ENCODE data around the gene KISS1R.
A peak's percentile ranks its signal among the peaks of the same experiment; 100 is the strongest.

Gene KISS1R

DNA sequence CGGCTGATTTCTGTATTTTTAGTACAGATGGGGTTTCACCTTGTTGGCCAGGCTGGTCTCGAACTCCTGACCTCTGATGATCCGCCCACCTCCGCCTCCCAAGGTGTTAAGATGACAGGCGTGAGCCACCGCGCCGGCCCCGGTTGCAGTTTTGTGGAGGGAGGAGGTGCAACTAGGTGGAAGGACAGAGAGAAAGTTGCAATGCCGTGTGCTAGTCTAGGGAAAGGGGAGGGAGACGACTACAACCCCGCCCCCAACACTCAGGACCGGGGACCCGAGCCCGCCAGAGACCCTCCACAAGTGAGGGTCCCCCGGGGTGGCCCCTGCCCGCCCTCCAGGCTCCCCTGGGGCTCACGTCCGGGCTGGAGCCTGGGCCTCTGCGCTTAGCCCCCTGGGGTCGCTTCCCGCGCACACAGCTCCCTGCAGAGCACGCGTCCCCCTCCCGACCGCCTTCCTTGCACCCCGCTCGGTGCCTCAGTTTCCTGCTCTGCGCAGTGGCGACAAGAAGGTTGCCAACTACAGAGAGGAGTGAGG lies 7.5 kb downstream of the KISS1R start:
- DNase-seq (ENCODE audit: low spot score): peak; percentile 83

DNA sequence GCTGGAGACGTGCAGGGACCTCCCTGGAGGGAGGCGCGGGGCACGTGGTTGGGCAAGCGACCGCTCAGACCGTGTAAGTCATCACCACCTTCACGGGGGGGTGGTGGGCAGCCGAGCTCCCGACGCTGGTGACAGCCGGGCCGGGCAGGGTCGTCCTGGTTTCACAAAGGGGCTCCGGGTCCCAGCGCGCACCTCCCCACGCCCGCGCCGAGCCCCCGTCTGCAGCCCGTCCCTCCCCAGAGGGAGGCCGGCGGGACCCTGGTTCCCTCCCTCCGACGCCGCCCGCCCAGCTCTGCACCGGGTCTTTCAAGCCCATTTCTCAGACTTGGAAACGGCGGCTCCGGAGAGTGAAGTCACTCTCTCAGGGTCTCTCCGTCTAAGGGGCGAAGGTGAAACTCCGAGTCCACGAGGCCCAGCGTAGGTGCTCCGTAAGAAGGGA lies 8.0 kb downstream of the KISS1R start:
- peak; percentile 82 for DNase-seq (ENCODE audit: low spot score)

DNA sequence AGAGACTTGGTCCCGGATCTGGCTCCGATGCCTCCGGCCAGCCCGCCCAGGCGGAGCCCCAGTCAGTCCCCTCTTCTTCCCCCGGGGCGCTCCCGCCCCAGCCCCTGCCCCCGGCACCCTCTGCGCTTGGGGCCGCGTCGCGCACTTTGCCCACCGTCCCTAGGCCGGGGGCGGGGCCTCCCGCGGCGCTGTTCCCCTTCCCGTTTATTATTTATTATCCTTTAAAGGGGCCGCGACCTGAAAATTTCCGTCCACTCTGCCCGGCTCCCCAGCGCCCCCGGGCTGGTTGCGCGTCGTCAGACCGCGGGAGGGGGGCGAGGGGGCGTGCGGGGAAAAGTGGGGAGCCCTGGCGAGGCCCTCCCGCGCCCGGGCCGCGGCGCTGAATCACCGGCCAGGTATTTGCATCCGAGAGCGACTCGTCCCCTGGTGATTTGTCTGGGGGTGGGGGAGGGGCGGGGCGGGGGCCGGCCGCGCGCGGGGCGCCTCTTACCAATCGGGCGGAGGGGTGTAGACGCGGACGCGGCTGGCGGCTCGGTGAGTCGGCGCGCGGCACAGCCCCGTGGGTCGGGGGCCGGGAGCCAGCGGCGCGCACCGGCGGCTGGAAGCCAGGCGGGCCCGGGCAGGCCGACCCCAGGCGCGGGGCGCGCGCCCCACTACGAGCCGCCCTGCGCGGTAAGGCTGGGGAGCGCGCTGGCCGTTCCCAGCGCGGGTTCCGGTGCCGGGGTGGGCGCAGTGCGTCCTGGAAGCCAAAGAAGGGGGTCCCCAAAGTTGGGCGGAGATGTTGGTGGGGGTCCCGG lies 8.6 kb downstream of the KISS1R start, which contains the start of gene ARID3A:
TSS of gene ARID3A (plus strand) at position 510 of the 797 bp plus-strand sequence. CDS start 3,494 bp downstream, outside the sequence.
- peak; percentile 97 for DNase-seq (ENCODE audit: low spot score)

DNA sequence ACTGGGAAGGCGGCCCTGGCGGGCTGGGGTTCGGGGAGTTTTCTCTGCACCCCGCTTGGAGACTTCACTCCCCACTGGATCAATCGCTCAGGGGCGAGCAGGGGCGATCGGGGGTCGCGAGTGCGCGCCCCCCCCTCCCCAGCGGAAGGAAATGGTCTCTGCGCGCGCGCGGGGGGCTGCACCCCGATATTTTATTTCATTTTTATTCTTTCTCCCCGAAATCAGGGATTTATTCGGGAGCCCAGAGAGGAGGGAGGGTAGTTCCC lies 9.1 kb downstream of the KISS1R start:
- no peak for DNase-seq (ENCODE audit: low spot score)

DNA sequence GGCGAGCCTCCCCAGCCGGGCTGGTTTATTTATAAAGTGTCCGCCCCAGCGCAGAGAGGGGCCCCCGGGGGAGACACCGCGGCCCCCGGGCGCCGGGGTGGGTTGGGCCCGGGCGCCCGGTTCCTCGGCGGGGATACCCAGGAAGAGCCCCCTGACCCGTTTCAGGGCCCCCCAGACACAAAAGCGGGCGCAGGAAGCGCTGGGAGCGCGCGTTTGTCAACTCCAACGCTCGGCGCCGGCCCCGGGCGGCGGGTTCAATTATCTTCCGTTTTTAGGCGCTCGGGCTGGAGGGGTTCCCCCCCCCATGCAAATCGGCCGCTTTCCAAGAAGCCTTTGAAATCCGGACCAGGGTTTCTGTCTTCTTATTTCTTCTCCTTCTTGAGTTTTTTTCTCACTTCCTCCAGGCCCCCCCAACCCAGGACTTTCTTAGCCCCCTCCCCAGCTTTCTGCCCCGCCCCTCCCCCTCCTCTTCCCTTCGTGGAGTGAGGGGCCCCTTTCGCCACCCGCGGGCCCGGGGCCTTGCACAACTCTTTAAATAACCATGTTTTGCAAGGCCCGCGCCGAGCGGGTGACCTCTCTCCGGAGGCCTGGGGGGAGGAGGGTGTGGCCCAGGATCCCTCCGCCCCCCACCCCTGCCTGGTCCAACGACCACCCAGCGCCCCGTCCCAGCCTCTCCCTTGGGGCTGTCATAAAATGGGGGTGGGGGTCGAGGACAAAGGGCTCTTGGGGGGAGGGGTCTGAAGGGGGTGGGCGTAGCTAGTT lies 9.6 kb downstream of the KISS1R start:
- peak; percentile 97 for DNase-seq (ENCODE audit: low spot score)

DNA sequence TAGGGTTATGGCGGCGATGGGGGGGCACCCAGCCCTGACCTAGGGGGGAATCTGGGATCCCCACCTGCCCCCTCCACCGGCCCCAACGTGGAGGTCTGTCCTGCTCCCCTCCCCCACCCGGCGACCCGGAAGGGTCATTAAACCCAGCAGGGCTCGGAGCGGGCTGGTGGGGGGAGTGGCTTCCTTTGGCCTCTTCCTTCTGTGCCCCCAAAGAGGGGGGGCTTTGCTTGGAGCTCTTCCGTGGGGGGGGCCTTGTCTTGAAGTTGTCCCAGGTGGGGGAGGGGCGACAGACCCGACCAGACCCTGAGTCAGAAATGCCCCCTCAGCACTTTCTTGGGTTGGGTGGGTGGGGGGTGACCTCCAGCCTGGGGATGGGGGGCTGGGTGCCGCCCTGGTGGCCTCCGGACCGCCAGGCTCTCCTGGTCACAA lies 10.2 kb downstream of the KISS1R start:
- DNase-seq (ENCODE audit: low spot score): peak; percentile 92

DNA sequence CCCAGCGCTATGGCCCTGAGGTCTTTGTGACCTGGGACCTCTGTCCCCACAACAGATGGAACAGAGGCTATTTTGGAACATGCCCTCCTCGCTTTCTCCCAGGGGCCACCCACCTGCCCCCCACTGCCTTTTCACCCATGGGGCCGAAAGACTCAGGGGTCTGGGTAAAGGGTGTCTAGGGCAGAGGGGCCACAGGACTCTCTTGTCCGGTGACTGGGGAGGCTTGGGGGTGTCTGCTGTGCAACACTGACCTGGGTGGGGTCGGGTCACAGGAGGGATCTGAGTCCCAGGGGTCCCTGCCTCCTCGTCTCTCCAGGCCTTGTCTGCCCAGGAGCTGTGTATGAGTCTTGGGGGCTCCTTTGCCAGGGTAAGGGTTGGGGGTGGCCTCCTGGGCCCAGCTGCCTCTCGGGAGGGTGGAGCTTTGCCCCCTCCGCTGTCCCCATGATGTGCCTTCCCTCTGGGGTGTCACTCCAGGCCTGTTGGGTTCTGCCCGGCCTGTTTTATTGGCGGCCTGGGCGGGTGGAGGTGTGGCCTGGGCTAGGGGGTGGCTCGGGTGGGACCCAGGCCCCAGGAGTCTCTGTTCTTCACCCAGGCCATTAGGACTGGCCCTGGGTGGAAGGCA lies 10.8 kb downstream of the KISS1R start:
- peak; percentile 81 for DNase-seq (ENCODE audit: low spot score)

DNA sequence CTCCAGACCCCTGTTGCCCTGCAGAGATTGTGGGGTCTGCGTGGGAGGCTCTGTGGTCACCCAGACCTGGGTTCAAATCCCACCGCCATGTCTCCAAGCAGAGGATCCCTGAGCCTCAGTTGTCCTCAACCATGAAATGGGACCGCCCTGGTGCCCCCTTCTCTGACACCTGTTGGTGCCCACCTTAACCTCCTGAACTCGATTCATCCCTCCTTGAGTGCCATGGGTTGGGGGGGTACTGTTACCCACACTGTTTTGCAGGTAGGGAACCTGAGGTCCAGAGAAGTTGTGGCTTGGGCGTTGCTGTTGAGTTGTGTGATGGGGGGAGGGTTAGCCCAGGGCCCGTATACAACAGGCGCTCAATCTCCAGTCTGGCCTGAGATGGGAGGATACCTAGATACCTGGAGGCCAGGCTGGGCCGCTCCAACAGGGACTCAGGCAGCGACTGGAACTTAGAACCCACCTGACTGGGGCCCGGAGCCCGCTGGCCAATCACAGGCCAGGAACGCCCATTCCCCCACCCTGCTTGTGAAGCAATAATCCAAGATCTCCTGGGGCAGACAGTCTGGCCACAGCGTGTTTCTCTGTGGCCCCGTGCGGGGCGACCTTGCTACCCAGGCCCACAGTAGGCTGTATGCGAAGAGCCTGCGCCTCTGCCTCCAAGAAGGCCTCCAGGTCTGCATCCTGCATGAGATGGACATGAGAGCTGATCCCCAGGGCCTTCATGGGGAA lies 11.5 kb downstream of the KISS1R start:
- DNase-seq (ENCODE audit: low spot score): peak; percentile 93

DNA sequence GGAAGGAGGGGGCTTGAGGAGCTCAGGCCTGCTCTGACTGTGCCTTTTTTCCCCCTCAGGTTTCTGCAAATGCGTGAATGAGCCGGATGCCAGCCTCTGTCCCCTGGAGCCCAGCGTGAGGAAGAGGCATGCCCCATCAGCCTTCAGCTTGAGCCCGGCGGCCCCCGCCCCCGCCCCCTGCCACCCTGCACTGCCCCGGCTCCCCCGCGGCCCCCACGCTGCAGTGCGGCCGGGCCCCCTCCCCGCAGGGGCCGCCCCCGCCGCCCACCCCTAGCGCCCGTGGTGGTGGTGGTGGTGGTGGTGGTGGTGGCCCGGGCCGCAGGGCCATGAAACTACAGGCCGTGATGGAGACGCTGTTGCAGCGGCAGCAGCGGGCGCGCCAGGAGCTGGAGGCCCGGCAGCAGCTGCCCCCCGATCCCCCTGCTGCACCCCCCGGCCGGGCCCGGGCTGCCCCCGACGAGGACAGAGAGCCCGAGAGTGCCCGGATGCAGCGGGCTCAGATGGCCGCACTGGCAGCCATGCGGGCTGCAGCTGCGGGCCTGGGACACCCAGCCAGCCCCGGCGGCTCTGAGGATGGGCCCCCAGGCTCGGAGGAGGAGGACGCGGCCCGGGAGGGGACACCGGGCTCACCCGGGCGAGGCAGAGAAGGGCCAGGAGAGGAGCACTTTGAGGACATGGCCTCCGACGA lies 12.2 kb downstream of the KISS1R start:
- DNase-seq (ENCODE audit: low spot score): no peak

DNA sequence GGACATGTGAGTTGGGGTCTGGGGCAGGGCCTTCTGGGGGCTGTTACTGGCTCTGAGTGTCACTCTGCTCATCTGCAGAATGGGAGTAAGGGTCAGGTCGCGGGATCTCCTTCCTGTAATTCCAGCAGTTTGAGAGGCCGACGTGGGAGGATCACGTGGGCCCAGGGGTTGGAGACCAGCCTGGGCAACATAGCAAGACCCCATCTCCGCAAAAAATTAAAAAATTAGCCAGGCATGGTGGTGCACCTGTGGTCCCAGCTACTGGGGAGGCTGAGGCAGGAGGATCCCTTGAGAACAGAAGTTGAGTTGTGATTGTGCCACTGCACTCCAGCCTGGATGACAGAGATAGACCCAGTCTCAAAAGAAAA lies 12.7 kb downstream of the KISS1R start:
- DNase-seq (ENCODE audit: low spot score): no peak

DNA sequence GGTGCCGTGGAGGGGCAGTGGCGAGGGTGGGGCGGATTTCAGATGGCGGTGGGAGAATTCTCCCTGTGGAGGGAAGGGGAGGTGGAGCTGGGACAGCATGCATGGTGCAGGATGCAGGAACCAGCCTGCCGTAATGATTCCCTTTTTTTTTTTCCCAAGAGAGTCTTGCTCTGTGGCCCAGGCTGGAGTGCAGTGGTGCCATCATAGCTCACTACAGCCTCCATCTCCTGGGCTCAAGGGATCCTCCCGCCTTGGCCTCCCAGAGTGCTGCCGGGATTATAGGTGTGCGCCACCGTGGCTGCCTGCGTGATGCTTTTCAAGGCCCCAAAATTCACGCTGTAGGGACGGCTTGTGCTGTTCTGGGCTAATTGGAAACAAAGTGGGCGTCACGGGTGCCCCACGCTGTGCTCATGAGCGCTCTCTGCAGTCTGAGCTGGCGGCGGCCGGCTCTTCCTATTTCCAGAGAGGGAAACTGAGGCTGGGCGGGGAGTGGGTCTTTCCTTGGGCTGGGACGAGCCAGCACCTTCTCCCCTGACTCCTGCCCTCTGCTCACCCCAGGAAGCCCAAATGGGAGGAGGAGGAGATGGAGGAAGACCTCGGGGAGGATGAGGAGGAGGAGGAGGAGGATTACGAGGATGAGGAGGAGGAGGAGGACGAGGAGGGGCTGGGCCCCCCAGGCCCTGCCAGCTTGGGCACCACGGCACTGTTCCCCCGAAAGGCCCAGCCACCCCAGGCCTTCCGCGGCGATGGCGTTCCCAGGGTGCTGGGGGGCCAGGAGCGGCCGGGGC lies 14.9 kb downstream of the KISS1R start:
- DNase-seq (ENCODE audit: low spot score): no peak

DNA sequence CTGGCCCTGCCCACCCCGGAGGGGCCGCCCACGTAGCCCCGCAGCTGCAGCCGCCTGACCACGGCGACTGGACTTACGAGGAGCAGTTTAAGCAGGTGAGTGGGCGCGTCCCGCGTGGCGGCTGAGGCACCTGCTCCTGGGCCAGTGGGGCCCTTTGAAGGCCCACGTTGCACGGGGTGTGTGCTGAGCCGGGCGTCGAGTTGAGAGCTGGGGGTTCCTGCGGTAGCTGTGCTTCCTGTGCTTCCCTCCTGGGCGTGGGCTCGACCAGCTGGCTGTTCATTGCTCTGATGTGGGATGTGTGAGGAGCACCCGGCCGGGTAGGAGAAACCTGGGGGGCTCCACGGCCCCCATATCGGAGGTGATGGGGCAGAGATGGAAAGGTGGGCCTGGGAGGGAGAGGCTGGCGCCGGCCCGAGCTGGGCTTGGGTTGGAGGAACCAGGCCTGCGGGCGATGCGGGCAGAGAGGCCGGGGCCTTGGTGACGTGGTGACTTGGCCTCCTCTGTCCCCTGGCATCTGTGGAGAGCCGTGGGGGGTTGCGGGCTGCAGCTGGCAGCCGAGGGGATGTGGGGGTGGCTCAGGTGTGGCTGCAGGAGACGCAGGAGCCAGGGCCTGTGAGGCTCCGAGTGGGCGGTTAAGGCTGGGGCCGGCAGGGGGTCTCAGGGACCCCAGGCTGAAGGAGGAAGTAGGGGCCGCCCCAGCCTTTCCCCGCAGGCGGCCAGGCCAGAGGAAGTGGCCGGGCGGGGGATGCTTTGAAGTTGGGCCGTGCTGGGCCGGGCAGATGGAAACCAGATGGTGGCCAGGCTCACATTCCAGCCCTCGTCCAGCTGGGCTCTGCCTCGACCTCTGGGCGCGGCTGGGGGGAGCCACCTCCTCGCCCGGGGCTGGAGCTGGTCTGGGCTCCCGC lies 15.8 kb downstream of the KISS1R start:
- no peak for DNase-seq (ENCODE audit: low spot score)

DNA sequence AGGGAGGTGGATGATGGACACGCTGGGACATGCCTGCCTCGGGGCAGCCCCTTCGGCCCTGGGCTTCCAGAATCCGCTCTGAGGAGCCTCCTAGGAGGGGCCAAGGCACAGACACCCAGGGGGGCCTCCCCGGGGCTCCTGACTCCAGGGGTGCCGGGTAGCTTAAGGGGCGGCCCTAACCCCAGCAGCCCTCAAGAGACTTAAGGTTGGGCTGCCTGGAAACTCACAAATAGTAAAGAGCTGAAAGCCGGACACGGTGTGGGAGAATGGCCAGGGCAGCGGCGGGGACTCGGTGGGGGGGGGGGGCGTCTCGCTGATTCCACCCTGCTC lies 16.4 kb downstream of the KISS1R start:
- DNase-seq (ENCODE audit: low spot score): no peak

DNA sequence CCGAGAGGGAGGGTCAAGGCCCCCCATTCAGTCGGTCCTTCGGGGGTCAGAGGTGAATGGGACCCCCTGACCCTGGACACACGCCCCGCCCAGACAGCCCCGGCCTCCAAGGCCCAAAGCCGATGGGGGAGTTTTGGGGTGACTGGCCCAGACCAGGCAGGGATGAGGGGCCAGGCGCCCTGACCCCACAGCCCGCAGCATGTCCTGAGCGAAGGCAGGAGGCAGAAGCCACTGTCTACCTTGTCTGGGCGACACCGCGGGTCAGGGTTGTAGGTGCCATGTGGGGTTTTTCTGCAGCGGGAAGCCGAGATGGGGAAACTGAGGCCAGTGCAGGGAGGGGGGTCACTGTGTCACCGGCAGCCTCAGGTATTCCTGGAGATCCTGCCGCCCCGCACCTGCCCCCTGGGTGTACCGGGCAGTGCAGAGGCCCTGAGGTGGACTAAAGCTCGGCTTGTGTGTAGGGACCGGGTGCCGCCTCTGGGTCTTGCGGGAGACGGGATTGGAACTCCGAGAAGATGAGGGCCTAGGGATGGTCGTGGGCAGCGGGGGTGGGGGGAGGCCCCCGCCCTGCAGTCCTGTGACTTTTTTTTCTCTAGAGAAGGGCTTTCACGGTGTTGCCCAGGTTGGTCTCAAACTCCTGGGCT lies 17.2 kb downstream of the KISS1R start:
- DNase-seq (ENCODE audit: low spot score): no peak

DNA sequence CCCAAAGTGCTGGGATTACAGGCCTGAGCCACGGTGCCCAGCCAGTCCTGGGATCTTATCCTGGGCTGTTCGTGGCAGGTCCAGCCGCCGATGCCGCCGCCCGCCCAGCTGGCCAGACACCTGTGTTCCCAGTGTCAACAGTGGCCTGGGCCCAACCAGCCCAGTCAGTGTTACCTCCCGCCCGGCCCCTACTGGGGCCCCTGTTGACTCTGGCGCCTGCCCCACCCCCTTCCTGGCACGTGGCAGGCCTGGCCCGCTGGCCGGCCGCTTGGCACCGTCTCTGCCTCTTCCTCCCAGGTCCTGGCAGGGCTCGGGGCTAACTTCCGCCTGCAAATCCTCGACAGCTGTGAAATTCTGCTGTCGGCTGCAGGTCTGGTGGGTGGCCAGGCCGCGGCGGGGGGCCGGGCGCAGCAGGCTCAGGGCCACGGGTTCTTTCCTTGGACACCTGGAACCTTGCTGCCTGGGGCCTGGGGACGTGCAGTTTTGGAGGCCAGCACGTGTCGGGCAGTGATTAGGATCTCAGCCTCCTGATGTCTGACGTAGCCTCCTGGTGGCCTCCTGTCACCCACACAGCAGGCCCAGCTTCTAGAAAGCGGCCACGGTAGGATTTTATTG lies 17.8 kb downstream of the KISS1R start:
- no peak for DNase-seq (ENCODE audit: low spot score)

DNA sequence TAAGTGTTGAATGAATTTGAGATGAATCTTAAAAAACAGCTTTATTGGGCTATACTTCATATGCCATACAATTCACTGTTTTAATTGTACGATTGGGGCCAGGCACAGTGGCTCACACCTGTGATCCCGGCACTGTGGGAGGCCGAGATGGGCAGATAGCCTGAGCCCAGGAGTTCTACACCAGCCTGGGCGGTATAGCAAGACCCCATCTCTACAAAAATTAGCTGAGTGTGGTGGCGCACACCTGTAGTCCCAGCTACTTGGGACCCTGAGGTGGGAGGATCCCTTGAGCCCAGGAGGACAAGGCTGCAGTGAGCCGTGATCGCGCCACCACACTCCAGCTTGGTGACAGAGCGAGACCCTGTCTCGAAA lies 19.0 kb downstream of the KISS1R start:
- DNase-seq (ENCODE audit: low spot score): no peak

DNA sequence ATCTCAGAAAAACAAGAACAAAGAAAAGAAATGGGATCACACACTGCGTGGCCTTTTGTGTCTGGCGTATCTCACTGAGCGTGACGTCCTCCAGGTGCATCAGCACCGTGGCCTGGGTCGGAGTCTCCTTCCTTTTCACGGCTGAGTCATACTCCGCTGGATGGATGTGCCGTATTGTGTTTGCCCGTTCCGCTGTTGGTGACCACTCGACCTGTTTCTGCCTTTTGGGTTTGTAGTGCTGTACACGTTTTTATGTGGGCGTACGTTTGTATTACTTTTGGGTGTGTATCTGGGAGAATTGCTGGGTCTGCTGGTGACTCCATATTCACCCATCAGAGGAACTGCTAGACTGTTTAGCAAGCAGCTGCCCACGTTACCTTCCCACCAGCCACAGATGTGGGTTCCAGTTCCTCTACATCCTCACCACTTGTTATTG lies 20.1 kb downstream of the KISS1R start:
- no peak for DNase-seq (ENCODE audit: low spot score)

DNA sequence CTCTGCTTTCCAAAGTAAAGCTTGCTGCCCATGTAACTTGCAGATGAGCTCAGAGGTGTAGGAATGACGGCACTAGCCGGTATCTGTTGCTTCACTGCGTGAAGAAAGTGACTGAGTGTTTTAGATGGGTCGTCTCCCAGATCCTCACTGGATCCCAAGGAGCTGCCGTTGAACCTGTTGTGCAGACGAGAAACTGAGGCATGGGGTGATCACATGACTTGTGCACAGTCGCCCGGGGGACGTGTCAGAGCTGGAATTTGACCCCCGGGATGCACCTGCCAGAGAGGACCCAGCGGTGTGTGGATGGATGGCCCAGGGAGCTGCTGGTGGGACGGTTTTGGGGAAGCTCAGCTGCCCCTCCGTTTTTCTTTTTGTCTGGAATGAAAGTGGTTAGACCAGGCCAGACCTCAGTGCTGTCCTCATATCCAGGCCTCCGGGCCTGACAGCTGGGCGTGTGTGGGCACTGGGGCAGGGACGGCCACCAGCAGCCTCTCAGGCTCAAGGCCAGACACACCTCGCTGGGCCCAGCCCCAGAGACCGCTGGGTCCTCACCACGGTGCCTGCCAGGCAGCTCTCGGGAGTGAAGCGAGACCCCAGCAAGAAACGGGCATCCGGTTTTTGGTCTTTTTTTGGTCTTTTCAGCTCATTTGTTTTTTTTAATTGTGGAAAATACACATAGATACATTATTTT lies 21.2 kb downstream of the KISS1R start:
- no peak for DNase-seq (ENCODE audit: low spot score)
